PC-3 (cell line): ENCODE results near the gene CRYGB. TPM values are rescaled to one million over a fixed set of nuclear protein-coding genes. Genes with fewer than 3 reads are reported as not detected.
A peak's percentile ranks its signal among the peaks of the same experiment; 100 is the strongest.

Experiments used
- ATAC-seq: fragments of 200-7000 bp; cut with Tn5 transposase; 2 replicates; pipeline ENCODE4 v1.9.1; 2020; ENCODE audit warnings: mild to moderate bottlenecking, moderate library complexity
- BruUV-seq: library from RNA; stranded (reverse); fragments of 400-500 nt; replicated peaks from 2 replicates; lab custom pipeline; 2021; lab: Mats Ljungman, UMichigan
- CTCF ChIA-PET: fragments of 300-600 bp; sonication (Branson Sonifier 250); formaldehyde crosslinking; loops from one replicate; lab custom pipeline; 2022; ENCODE audit warnings: antibody characterized with exemption; lab: Charles Lee
- POLR2A ChIA-PET: fragments of 300-600 bp; sonication (Branson Sonifier 250); formaldehyde crosslinking; loops from one replicate; lab custom pipeline; 2022; ENCODE audit warnings: antibody characterized with exemption; ENCODE audit not compliant: unreplicated experiment; lab: Charles Lee
- DNase-seq: peaks from one replicate; pipeline ENCODE4 v3.0.0-alpha.2; 2015
- H2AFZ ChIP-seq: fragments of 300-600 bp; sonication (generic); 2 replicates; pipeline ENCODE4 v1.6.0; 2016; ENCODE audit warnings: antibody characterized with exemption, low read length
- H3F3A ChIP-seq: fragments of 300-600 bp; sonication (generic); one replicate; pipeline ENCODE4 v1.6.0; 2017; ENCODE audit warnings: antibody characterized with exemption, low read length, control low read depth, mild to moderate bottlenecking; ENCODE audit not compliant: unreplicated experiment
- H3K27ac ChIP-seq: fragments of 300-600 bp; sonication (generic); 2 replicates; pipeline ENCODE4 v1.5.1; 2016; ENCODE audit warnings: mild to moderate bottlenecking, low read length
- H3K27me3 ChIP-seq: fragments of 300-600 bp; sonication (generic); 2 replicates; pipeline ENCODE4 v1.6.1; 2016; ENCODE audit warnings: low read length, mixed read lengths
- H3K36me3 ChIP-seq: fragments of 300-600 bp; sonication (generic); 2 replicates; pipeline ENCODE4 v1.6.1; 2016; ENCODE audit warnings: low read depth, mixed run types, low read length, mixed read lengths
- H3K4me1 ChIP-seq: fragments of 300-600 bp; sonication (generic); 2 replicates; pipeline ENCODE4 v1.5.1; 2016; ENCODE audit warnings: low read length; ENCODE audit not compliant: insufficient read depth
- H3K4me2 ChIP-seq: fragments of 300-600 bp; sonication (generic); 2 replicates; pipeline ENCODE4 v1.6.0; 2016; ENCODE audit warnings: low read length
- H3K4me3 ChIP-seq: fragments of 300-600 bp; sonication (generic); 2 replicates; pipeline ENCODE4 v1.5.1; 2016; ENCODE audit warnings: mild to moderate bottlenecking, low read length, mixed read lengths
- H3K79me2 ChIP-seq: fragments of 300-600 bp; sonication (generic); 2 replicates; pipeline ENCODE4 v1.6.1; 2017; ENCODE audit warnings: low read length, mixed read lengths
- H3K9ac ChIP-seq: fragments of 300-600 bp; sonication (generic); 2 replicates; pipeline ENCODE4 v1.6.0; 2016; ENCODE audit warnings: mild to moderate bottlenecking, low read length
- H3K9me2 ChIP-seq: fragments of 300-600 bp; sonication (generic); replicated peaks from 2 replicates; pipeline ENCODE4 v1.6.1; 2016; ENCODE audit warnings: mixed run types, low read length, mixed read lengths
- H3K9me3 ChIP-seq: fragments of 300-600 bp; sonication (generic); 2 replicates; pipeline ENCODE4 v1.6.1; 2016; ENCODE audit warnings: low read length, mixed read lengths
- H4K20me1 ChIP-seq: fragments of 300-600 bp; sonication (generic); 2 replicates; pipeline ENCODE4 v1.6.1; 2016; ENCODE audit warnings: low read length, mixed read lengths
- CTCF ChIP-seq: fragments of 300-600 bp; sonication (generic); conservative IDR thresholded peaks from 2 replicates; pipeline ENCODE4 v1.5.1; 2017; ENCODE audit warnings: antibody characterized with exemption, low read depth, mild to moderate bottlenecking, low read length
- EZH2 ChIP-seq: fragments of 300-600 bp; sonication (generic); IDR thresholded peaks from one replicate; pipeline ENCODE4 v1.6.1; 2017; ENCODE audit warnings: antibody characterized with exemption, mild to moderate bottlenecking, low read length; ENCODE audit not compliant: unreplicated experiment
- EZH2phosphoT487 ChIP-seq: fragments of 300-600 bp; sonication (generic); IDR thresholded peaks from 2 replicates; pipeline ENCODE4 v1.6.1; 2018; ENCODE audit warnings: mild to moderate bottlenecking, antibody characterized with exemption, low read length, borderline replicate concordance
- intact Hi-C: fragments of 100-400 bp; cut with micrococcal nuclease; formaldehyde crosslinking; loops from 2 replicates; pipeline ENCODE4 v1.9.0; 2023
- total RNA-seq: library from RNA; depleted of rRNA; stranded (reverse); fragments of >200 nt; gene quantifications from 2 replicates; pipeline ENCODE4 v1.2.3, GENCODE V29; 2014

Gene CRYGB
- total RNA-seq, 1 experiment from 2014 or later = not detected

GRCh38 chr2:208142925-208143799, 2.8 kb downstream of the CRYGB start:
- ATAC-seq = no peak
- Histone ChIP-seq H2AFZ (0 out of 2 replicates have a peak overlapping the region, but pooled peaks have one; percentile 53), H4K20me1 (no peaks in the 10 kb centered on the region), H3K9me2 (no peaks in the 10 kb centered on the region), H3K79me2 (no peaks in the 10 kb centered on the region), H3K27me3 (no peaks in the 10 kb centered on the region), H3F3A (no peaks in the 10 kb centered on the region), H3K4me3 (no peak overlapping the region), H3K4me1 (peaks cover 6% of the 10 kb centered on the region; the same call in 1 of the 2 replicates), H3K9me3 (no peaks in the 10 kb centered on the region), H3K4me2 (no peak overlapping the region), H3K27ac (no peak overlapping the region), H3K36me3 (no peaks in the 10 kb centered on the region), H3K9ac (no peak overlapping the region)
- TF ChIP-seq CTCF (no peak), EZH2phosphoT487 (no peak), EZH2 (no peak)
- no peak for DNase-seq
- ChIA-PET POLR2A (no interaction called here), CTCF (no interaction called here)
- intact Hi-C loops = no loop called here
- no TSS peak for BruUV-seq

GRCh38 chr2:208142240-208142924, 3.6 kb downstream of the CRYGB start:
- H3K36me3 ChIP-seq = no peaks in the 10 kb centered on the region
- H4K20me1 ChIP-seq = no peaks in the 10 kb centered on the region
- no TSS peak for BruUV-seq
- peaks cover 6% of the 10 kb centered on the region; the same call in 1 of the 2 replicates for H3K4me1 ChIP-seq
- H3K9me3 ChIP-seq = no peaks in the 10 kb centered on the region
- ChIA-PET CTCF (no interaction called here), POLR2A (no interaction called here)
- H3K9ac ChIP-seq = no peak overlapping the region
- H3K27me3 ChIP-seq = no peaks in the 10 kb centered on the region
- intact Hi-C loops = no loop called here
- no peaks in the 10 kb centered on the region for H3K9me2 ChIP-seq
- TF ChIP-seq EZH2phosphoT487 (no peak), CTCF (no peak), EZH2 (no peak)
- H3K4me2 ChIP-seq = no peak overlapping the region
- ATAC-seq = peak; percentile 42; the same call in 1 of the 2 replicates
- no peaks in the 10 kb centered on the region for H3K79me2 ChIP-seq
- peak; percentile 52 for DNase-seq
- H3F3A ChIP-seq = no peaks in the 10 kb centered on the region
- no peak overlapping the region for H2AFZ ChIP-seq
- no peak overlapping the region for H3K4me3 ChIP-seq
- H3K27ac ChIP-seq = no peak overlapping the region
